Tracheal epithelial cell (primary cell): Measurements from ENCODE around the gene BTBD9. TPM values are rescaled to one million over a fixed set of nuclear protein-coding genes. Genes with fewer than 3 reads are reported as not detected.

Experiments
- total RNA-seq: library from RNA; depleted of rRNA; stranded (reverse); fragments of >200 nt; gene quantifications from 2 replicates; pipeline ENCODE4 v1.2.1, GENCODE V29; 2014

Gene BTBD9
- 5.3 and 8.1 TPM in 2 replicates for total RNA-seq

GRCh38 chr6:38639498-38640215, at the start of gene BTBD9:
BTBD9 (minus strand) TSS chr6:38639929.

Other genes starting within 250 kb of the BTBD9 start
- 145 and 146 TPM in 2 replicates for gene GLO1, start 63.2 kb upstream of the BTBD9 start, total RNA-seq
- gene DNAH8, start 75.4 kb upstream of the BTBD9 start, total RNA-seq = not detected in 2 replicates